SU-DHL-6 (cell line): Measurements from ENCODE around the gene MMAB.

ENCODE experiments used
- H2AFZ ChIP-seq: fragments of 200-600 bp; sonication (generic); 2 replicates; pipeline ENCODE4 v1.6.1; 2014; ENCODE audit warnings: low read depth, mild to moderate bottlenecking, moderate library complexity, mixed read lengths, antibody characterized with exemption, low read length; ENCODE audit not compliant: severe bottlenecking
- H3F3A ChIP-seq: fragments of 200-600 bp; shearing (Covaris generic); 2 replicates; pipeline ENCODE4 v1.6.0; 2016; ENCODE audit warnings: antibody characterized with exemption, mild to moderate bottlenecking; ENCODE audit not compliant: insufficient read depth
- H3K27ac ChIP-seq: fragments of 200-600 bp; sonication (generic); 2 replicates; pipeline ENCODE4 v1.5.1; 2016; ENCODE audit warnings: low read depth, mild to moderate bottlenecking, low read length, moderate library complexity, mixed read lengths
- H3K27me3 ChIP-seq: fragments of 200-600 bp; sonication (generic), shearing (Covaris generic); 2 replicates; pipeline ENCODE4 v1.6.0; 2014; ENCODE audit warnings: mild to moderate bottlenecking, low read length
- H3K36me3 ChIP-seq: fragments of 200-600 bp; sonication (generic); 2 replicates; pipeline ENCODE4 v1.6.1; 2014; ENCODE audit warnings: mild to moderate bottlenecking, low read length, mixed read lengths
- H3K4me2 ChIP-seq: fragments of 300-600, 200-600 bp; shearing (Covaris generic), sonication (generic); 2 replicates; pipeline ENCODE4 v1.6.0; 2014; ENCODE audit warnings: low read length, low read depth, mild to moderate bottlenecking; ENCODE audit not compliant: poor library complexity, severe bottlenecking
- H3K4me3 ChIP-seq: fragments of 200-600 bp; sonication (generic); 2 replicates; pipeline ENCODE4 v1.5.1; 2014; ENCODE audit warnings: antibody characterized with exemption, low read length, mild to moderate bottlenecking, mixed read lengths; ENCODE audit not compliant: insufficient read depth, poor library complexity, severe bottlenecking
- H3K79me2 ChIP-seq: fragments of 200-600 bp; sonication (generic); 2 replicates; pipeline ENCODE4 v1.6.1; 2014; ENCODE audit warnings: mild to moderate bottlenecking, low read length, moderate library complexity; ENCODE audit not compliant: insufficient read depth
- H3K9ac ChIP-seq: fragments of 200-600 bp; sonication (generic); 2 replicates; pipeline ENCODE4 v1.7.0; 2014; ENCODE audit warnings: mild to moderate bottlenecking, low read length
- H3K9me2 ChIP-seq: fragments of 200-600 bp; sonication (generic); replicated peaks from 2 replicates; pipeline ENCODE4 v1.6.1; 2014; ENCODE audit warnings: low read length; ENCODE audit not compliant: insufficient read depth
- H3K9me3 ChIP-seq: fragments of 200-600 bp; sonication (generic); 2 replicates; pipeline ENCODE4 v1.6.1; 2014; ENCODE audit warnings: low read length, mixed read lengths; ENCODE audit not compliant: insufficient read depth
- H4K20me1 ChIP-seq: fragments of 200-600 bp; sonication (generic); 2 replicates; pipeline ENCODE4 v1.6.1; 2014; ENCODE audit warnings: low read depth, mild to moderate bottlenecking, antibody characterized with exemption, low read length, moderate library complexity, mixed read lengths
- EZH2phosphoT487 ChIP-seq: fragments of 200-600 bp; sonication (generic), shearing (Covaris generic); conservative IDR thresholded peaks from 2 replicates; pipeline ENCODE4 v1.6.1; 2018; ENCODE audit warnings: mild to moderate bottlenecking, antibody characterized with exemption, low read length, moderate library complexity, mixed read lengths
- TF ChIP-seq, protein P1 (sequence below): fragments of 200-600 bp; sonication (generic); IDR thresholded peaks from one replicate; pipeline ENCODE4 v1.5.1; 2017; ENCODE audit warnings: antibody characterized with exemption, mild to moderate bottlenecking, low read length, moderate library complexity; ENCODE audit not compliant: insufficient read depth, poor library complexity, severe bottlenecking

Gene MMAB

DNA sequence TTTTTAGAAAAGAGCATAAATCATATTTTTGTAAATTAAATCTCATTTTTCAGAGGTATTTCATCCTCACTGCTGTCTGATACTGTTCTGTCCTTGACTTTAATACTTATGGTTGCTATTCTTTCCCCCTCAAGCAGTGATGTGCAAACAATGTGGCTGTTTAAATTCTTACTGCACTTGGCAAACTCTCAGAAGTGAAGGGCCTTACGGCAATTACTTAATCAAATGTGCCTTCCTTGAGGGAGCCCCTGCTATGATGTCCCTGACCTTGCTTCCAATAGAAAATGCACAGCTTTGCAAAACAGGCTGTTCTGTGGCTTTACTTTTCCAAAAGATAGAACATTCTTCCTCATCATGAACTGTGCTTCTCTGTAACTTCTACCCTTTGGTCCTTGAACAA lies 60.7 kb downstream of the MMAB start:
- Histone ChIP-seq H3K9ac (no peak overlapping the region), H3K4me2 (no peak overlapping the region), H2AFZ (no peak overlapping the region), H3K36me3 (no peaks in the 10 kb centered on the region), H3K79me2 (no peaks in the 10 kb centered on the region), H4K20me1 (no peaks in the 10 kb centered on the region), H3K4me3 (no peak overlapping the region), H3K9me3 (no peaks in the 10 kb centered on the region), H3K27ac (no peak overlapping the region), H3K27me3 (no peaks in the 10 kb centered on the region), H3K9me2 (no peaks in the 10 kb centered on the region), H3F3A (no peaks in the 10 kb centered on the region)
- no peak for TF ChIP-seq EZH2phosphoT487

DNA sequence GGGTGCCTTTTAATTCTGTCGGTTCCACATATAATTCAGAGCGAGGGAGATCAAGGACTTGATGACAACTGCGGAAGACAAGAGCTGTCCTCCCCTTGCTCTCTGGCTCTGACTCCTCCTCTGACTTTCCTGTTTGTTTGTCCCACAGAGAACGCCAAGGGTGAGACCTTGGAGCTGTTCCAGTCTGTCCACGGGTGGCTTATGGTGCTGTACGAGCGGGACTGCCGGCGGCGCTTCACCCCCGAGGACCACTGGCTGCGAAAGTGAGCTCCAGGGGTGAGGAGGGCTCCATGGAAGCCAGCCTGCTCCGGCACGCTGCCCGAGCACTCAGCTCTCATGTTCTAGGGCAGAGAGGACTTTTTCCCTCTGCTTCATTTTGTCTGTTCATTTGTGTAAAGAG lies 63.1 kb downstream of the MMAB start:
- Histone ChIP-seq H3K4me2 (no peak overlapping the region), H3K79me2 (no peaks in the 10 kb centered on the region), H3K36me3 (no peaks in the 10 kb centered on the region), H3K9ac (no peak overlapping the region), H3K9me3 (no peaks in the 10 kb centered on the region), H4K20me1 (no peaks in the 10 kb centered on the region), H3K27me3 (no peaks in the 10 kb centered on the region), H3K27ac (no peak overlapping the region), H3K9me2 (no peaks in the 10 kb centered on the region), H2AFZ (no peak overlapping the region), H3K4me3 (no peak overlapping the region), H3F3A (no peaks in the 10 kb centered on the region)
- TF ChIP-seq, protein P1, sequence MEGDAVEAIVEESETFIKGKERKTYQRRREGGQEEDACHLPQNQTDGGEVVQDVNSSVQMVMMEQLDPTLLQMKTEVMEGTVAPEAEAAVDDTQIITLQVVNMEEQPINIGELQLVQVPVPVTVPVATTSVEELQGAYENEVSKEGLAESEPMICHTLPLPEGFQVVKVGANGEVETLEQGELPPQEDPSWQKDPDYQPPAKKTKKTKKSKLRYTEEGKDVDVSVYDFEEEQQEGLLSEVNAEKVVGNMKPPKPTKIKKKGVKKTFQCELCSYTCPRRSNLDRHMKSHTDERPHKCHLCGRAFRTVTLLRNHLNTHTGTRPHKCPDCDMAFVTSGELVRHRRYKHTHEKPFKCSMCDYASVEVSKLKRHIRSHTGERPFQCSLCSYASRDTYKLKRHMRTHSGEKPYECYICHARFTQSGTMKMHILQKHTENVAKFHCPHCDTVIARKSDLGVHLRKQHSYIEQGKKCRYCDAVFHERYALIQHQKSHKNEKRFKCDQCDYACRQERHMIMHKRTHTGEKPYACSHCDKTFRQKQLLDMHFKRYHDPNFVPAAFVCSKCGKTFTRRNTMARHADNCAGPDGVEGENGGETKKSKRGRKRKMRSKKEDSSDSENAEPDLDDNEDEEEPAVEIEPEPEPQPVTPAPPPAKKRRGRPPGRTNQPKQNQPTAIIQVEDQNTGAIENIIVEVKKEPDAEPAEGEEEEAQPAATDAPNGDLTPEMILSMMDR, result no peak
- no peak for TF ChIP-seq EZH2phosphoT487

DNA sequence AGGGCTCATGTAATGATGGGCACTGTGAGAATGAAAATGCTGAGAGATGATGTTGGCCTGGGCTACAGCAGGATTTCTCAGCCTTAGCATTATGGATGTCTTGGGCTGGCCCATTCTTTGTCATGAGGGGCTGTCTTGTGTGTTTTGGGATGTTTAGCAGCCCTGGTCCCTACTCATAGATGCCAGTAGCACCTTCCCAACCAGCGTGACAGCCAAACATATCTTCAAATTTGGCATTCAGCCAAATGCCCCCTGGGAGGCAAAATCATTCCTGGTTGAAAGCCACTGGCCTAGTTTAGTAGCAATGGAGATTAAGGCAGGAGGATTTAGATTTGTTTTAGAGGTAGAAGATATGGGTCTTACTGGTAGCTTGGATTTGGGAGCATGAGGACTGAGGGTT lies 69.2 kb downstream of the MMAB start:
- Histone ChIP-seq H3K27ac (no peak overlapping the region), H3K9me3 (no peaks in the 10 kb centered on the region), H3K27me3 (no peaks in the 10 kb centered on the region), H3K4me3 (no peak overlapping the region), H3F3A (no peaks in the 10 kb centered on the region), H3K9ac (no peak overlapping the region), H4K20me1 (no peaks in the 10 kb centered on the region), H3K4me2 (no peak overlapping the region), H3K36me3 (no peaks in the 10 kb centered on the region; the same call in 1 of the 2 replicates), H3K9me2 (no peaks in the 10 kb centered on the region), H2AFZ (no peak overlapping the region), H3K79me2 (no peaks in the 10 kb centered on the region)
- TF ChIP-seq, protein P1, result no peak
